H1 (cell line): Measurements from ENCODE around the gene MYBPHL. TPM values are rescaled to one million over a fixed set of nuclear protein-coding genes. Genes with fewer than 3 reads are reported as not detected.

Experiments
- CTCF ChIA-PET: fragments of 300-600 bp; sonication (Branson Sonifier 250); formaldehyde crosslinking; loops from one replicate; lab custom pipeline; 2021; ENCODE audit not compliant: partially characterized antibody; lab: Charles Lee
- POLR2A ChIA-PET: fragments of 300-600 bp; sonication (Branson Sonifier 250); formaldehyde crosslinking; loops from one replicate; lab custom pipeline; 2021; ENCODE audit warnings: inconsistent platforms; ENCODE audit not compliant: partially characterized antibody; lab: Charles Lee
- DNase-seq, 2 experiments: peaks; one replicate each; pipeline versions ENCODE4 v3.0.0 to v3.0.0-alpha.2; 2010 to 2022; ENCODE audit warnings: low spot score in 2 of 2, low read depth in 1 of 2, mixed read lengths in 1 of 2
- FAIRE-seq: peaks from 2 replicates; lab custom pipeline; 2011; peaks lifted over from hg19 to GRCh38; lab: Jason Lieb, UNC
- H2AFZ ChIP-seq: 2 replicates; pipeline ENCODE4 v1.8.1; 2012; ENCODE audit warnings: low read length, inconsistent platforms
- H2AK5ac ChIP-seq: 2 replicates; pipeline ENCODE4 v1.6.1; 2013; ENCODE audit warnings: low read depth, low read length
- H2BK120ac ChIP-seq: replicated peaks from 2 replicates; pipeline ENCODE3; 2013; ENCODE audit warnings: low read depth, low read length, inconsistent platforms
- H2BK12ac ChIP-seq: 2 replicates; pipeline ENCODE4 v1.6.1; 2013; ENCODE audit warnings: low read depth, low read length
- H2BK15ac ChIP-seq: 2 replicates; pipeline ENCODE4 v1.6.1; 2013; ENCODE audit warnings: low read length
- H2BK20ac ChIP-seq: 2 replicates; pipeline ENCODE4 v1.6.1; 2013; ENCODE audit warnings: low read length
- H2BK5ac ChIP-seq: 2 replicates; pipeline ENCODE4 v1.6.1; 2013; ENCODE audit warnings: low read depth, low read length
- H3K14ac ChIP-seq: 2 replicates; pipeline ENCODE4 v1.6.1; 2013; ENCODE audit warnings: inconsistent platforms; ENCODE audit not compliant: insufficient read length
- H3K18ac ChIP-seq: 2 replicates; pipeline ENCODE4 v1.6.1; 2013; ENCODE audit warnings: low read length; ENCODE audit errors: extremely low read depth
- H3K23ac ChIP-seq: 2 replicates; pipeline ENCODE4 v1.6.1; 2013; ENCODE audit warnings: inconsistent platforms; ENCODE audit not compliant: insufficient read length
- H3K23me2 ChIP-seq: 2 replicates; pipeline ENCODE4 v1.6.1; 2013; ENCODE audit warnings: low read depth, low read length
- H3K27ac ChIP-seq: 2 replicates; pipeline ENCODE4 v1.6.1; 2011; ENCODE audit warnings: low read depth, low read length, inconsistent platforms
- H3K27me3 ChIP-seq, 4 experiments: replicated peaks in 1 of 4; 1 replicate in 1 of 4; 2 replicates in 3 of 4; pipeline versions ENCODE4 v1.6.1 to v1.8.1; 2011 to 2013; ENCODE audit warnings: low read length in 3 of 4, mild to moderate bottlenecking in 3 of 4, inconsistent platforms in 2 of 4, mixed read lengths in 2 of 4, moderate library complexity in 1 of 4; ENCODE audit not compliant: control insufficient read depth in 3 of 4, insufficient read depth in 3 of 4; ENCODE audit errors: extremely low read depth in 1 of 4
- H3K36me3 ChIP-seq, 4 experiments: 2 replicates each; pipeline versions ENCODE4 v1.6.1 to v1.8.1; 2011 to 2013; ENCODE audit warnings: mild to moderate bottlenecking in 4 of 4, low read length in 3 of 4, moderate library complexity in 2 of 4, control low read depth in 1 of 4, inconsistent platforms in 1 of 4; ENCODE audit not compliant: insufficient read depth in 4 of 4, control insufficient read depth in 2 of 4
- H3K4ac ChIP-seq: replicated peaks from 2 replicates; pipeline ENCODE3; 2013; ENCODE audit warnings: low read length, low read depth, mixed read lengths, inconsistent platforms; ENCODE audit not compliant: insufficient read length
- H3K4me1 ChIP-seq, 4 experiments: replicated peaks in 1 of 4; 1 replicate in 1 of 4; 2 replicates in 3 of 4; pipeline versions ENCODE4 v1.6.1 to v1.8.1; 2011 to 2013; ENCODE audit warnings: low read length in 3 of 4, inconsistent platforms in 2 of 4, mixed read lengths in 1 of 4; ENCODE audit not compliant: insufficient read depth in 4 of 4, control insufficient read depth in 3 of 4
- H3K4me2 ChIP-seq, 2 experiments: 2 replicates each; pipeline versions ENCODE4 v1.6.1 to v1.8.1; 2011 to 2013; ENCODE audit warnings: low read depth in 2 of 2, low read length in 2 of 2, control low read depth in 1 of 2, inconsistent platforms in 1 of 2, mild to moderate bottlenecking in 1 of 2; ENCODE audit not compliant: insufficient read depth in 1 of 2
- H3K4me3 ChIP-seq, 4 experiments: fragments of 200-600, 300-600 bp in 1 of 4; sonication (generic), shearing (Covaris generic), sonication (Bioruptor Twin) in 1 of 4; 2 replicates each; pipeline versions ENCODE4 v1.5.1 to v1.8.1; 2011 to 2016; ENCODE audit warnings: low read length in 4 of 4, low read depth in 3 of 4, control low read depth in 2 of 4, inconsistent platforms in 2 of 4, mild to moderate bottlenecking in 2 of 4, mixed read lengths in 1 of 4, moderate library complexity in 1 of 4; ENCODE audit not compliant: insufficient read depth in 2 of 4; ENCODE audit errors: extremely low read depth in 1 of 4
- H3K56ac ChIP-seq: replicated peaks from 2 replicates; pipeline ENCODE3; 2013; ENCODE audit warnings: low read depth, mild to moderate bottlenecking, mixed read lengths, low read length, inconsistent platforms; ENCODE audit not compliant: insufficient read length
- H3K79me1 ChIP-seq: 2 replicates; pipeline ENCODE4 v1.6.1; 2013; ENCODE audit warnings: low read depth, low read length, control low read depth
- H3K79me2 ChIP-seq, 2 experiments: 2 replicates each; pipeline versions ENCODE4 v1.6.1 to v1.8.1; 2012 to 2013; ENCODE audit warnings: low read length in 2 of 2, mild to moderate bottlenecking in 2 of 2, inconsistent platforms in 1 of 2; ENCODE audit not compliant: insufficient read depth in 2 of 2, control insufficient read depth in 1 of 2
- H3K9ac ChIP-seq, 4 experiments: replicated peaks in 1 of 4; 1 replicate in 1 of 4; 2 replicates in 3 of 4; pipeline versions ENCODE4 v1.6.1 to v1.8.1; 2011 to 2013; ENCODE audit warnings: low read depth in 3 of 4, low read length in 3 of 4, control low read depth in 2 of 4, mild to moderate bottlenecking in 2 of 4, moderate library complexity in 2 of 4, inconsistent platforms in 1 of 4; ENCODE audit errors: extremely low read depth in 1 of 4
- H3K9me3 ChIP-seq, 2 experiments: 2 replicates each; pipeline versions ENCODE4 v1.6.1 to v1.8.1; 2012 to 2013; ENCODE audit warnings: mild to moderate bottlenecking in 2 of 2, moderate library complexity in 2 of 2, control low read depth in 1 of 2, inconsistent platforms in 1 of 2, low read depth in 1 of 2, low read length in 1 of 2, mixed read lengths in 1 of 2; ENCODE audit not compliant: insufficient read depth in 2 of 2
- H4K20me1 ChIP-seq, 2 experiments: replicated peaks in 1 of 2; 2 replicates each; pipeline versions ENCODE3 to v1.8.1; 2011 to 2013; ENCODE audit warnings: inconsistent platforms in 2 of 2, low read length in 2 of 2, mild to moderate bottlenecking in 1 of 2; ENCODE audit not compliant: insufficient read depth in 2 of 2, control insufficient read depth in 1 of 2
- H4K5ac ChIP-seq: 2 replicates; pipeline ENCODE4 v1.6.1; 2013; ENCODE audit warnings: low read length, low read depth, mixed read lengths, inconsistent platforms; ENCODE audit not compliant: insufficient read length
- H4K8ac ChIP-seq: 2 replicates; pipeline ENCODE4 v1.8.0; 2013; ENCODE audit warnings: mild to moderate bottlenecking, moderate library complexity, low read length, inconsistent platforms; ENCODE audit not compliant: insufficient read depth; ENCODE audit errors: extremely low read depth
- H4K91ac ChIP-seq: replicated peaks from 2 replicates; pipeline ENCODE3; 2013; ENCODE audit warnings: low read length, mixed read lengths, inconsistent platforms; ENCODE audit not compliant: insufficient read length
- BCL11A ChIP-seq, 2 experiments: IDR thresholded peaks; one replicate each; pipeline ENCODE4 v1.6.1; 2011; ENCODE audit warnings: low read depth in 2 of 2, low read length in 2 of 2, mild to moderate bottlenecking in 2 of 2
- CHD2 ChIP-seq: IDR thresholded peaks from 2 replicates; pipeline ENCODE4 v1.6.1; 2012; ENCODE audit warnings: low read length, improper control_type of control experiment
- EP300 ChIP-seq, 2 experiments: IDR thresholded peaks; 1 replicate in 1 of 2; 2 replicates in 1 of 2; pipeline ENCODE4 v1.6.1; 2011 to 2012; ENCODE audit warnings: low read depth in 2 of 2, low read length in 2 of 2, mild to moderate bottlenecking in 2 of 2, borderline replicate concordance in 1 of 2, inconsistent platforms in 1 of 2, moderate library complexity in 1 of 2
- HDAC2 ChIP-seq, 2 experiments: fragments of 300-600 bp in 1 of 2; sonication (generic) in 1 of 2; IDR thresholded peaks; 2 replicates each; pipeline ENCODE4 v1.6.1; 2011 to 2012; ENCODE audit warnings: low read depth in 2 of 2, low read length in 2 of 2, mild to moderate bottlenecking in 2 of 2, moderate library complexity in 2 of 2, borderline replicate concordance in 1 of 2, inconsistent platforms in 1 of 2
- PHF8 ChIP-seq: fragments of 200-600 bp; sonication (generic); conservative IDR thresholded peaks from 2 replicates; pipeline ENCODE4 v1.7.1; 2012; ENCODE audit warnings: low read depth, mild to moderate bottlenecking, inconsistent platforms, low read length, moderate library complexity
- POU5F1 ChIP-seq: IDR thresholded peaks from 2 replicates; pipeline ENCODE4 v1.6.1; 2011; ENCODE audit warnings: low read depth, mild to moderate bottlenecking, low read length, moderate library complexity
- RNF2 ChIP-seq: fragments of 200-900, 300-1000 bp; sonication (generic); IDR thresholded peaks from 2 replicates; pipeline ENCODE4 v1.7.1; 2016; ENCODE audit warnings: borderline replicate concordance, low read depth, mild to moderate bottlenecking, antibody characterized with exemption, low read length; ENCODE audit not compliant: poor library complexity, severe bottlenecking; ENCODE audit errors: missing control alignments
- SAP30 ChIP-seq: fragments of 300-600 bp; sonication (generic); IDR thresholded peaks from 2 replicates; pipeline ENCODE4 v1.7.1; 2012; ENCODE audit warnings: low read length, moderate library complexity, mild to moderate bottlenecking, inconsistent platforms; ENCODE audit not compliant: insufficient read depth, insufficient replicate concordance
- SP2 ChIP-seq: IDR thresholded peaks from 2 replicates; pipeline ENCODE4 v1.6.1; 2012; ENCODE audit warnings: mild to moderate bottlenecking, low read length, inconsistent platforms
- TCF12 ChIP-seq: IDR thresholded peaks from 2 replicates; pipeline ENCODE4 v1.6.1; 2011; ENCODE audit warnings: low read depth, mild to moderate bottlenecking, low read length
- TEAD4 ChIP-seq: IDR thresholded peaks from 2 replicates; pipeline ENCODE4 v1.6.1; 2012; ENCODE audit warnings: low read depth, low read length, inconsistent platforms, mixed read lengths
- USF2 ChIP-seq: IDR thresholded peaks from 2 replicates; pipeline ENCODE4 v1.6.1; 2011; ENCODE audit warnings: low read length, improper control_type of control experiment
- WGBS, 2 experiments: shearing (Covaris generic) in 1 of 2; methylation state at CpG; one replicate each; pipeline versions ENCODE4 v1.1.6 to v1.1.7; 2013 to 2015; ENCODE audit warnings: low lambda C conversion rate in 2 of 2, mixed read lengths in 2 of 2, inconsistent platforms in 1 of 2, low coverage in 1 of 2, missing lambda C conversion rate in 1 of 2; ENCODE audit not compliant: insufficient replicate concordance in 2 of 2, insufficient coverage in 1 of 2, insufficient read length in 1 of 2; ENCODE audit errors: extremely low coverage in 1 of 2, missing lambda C conversion rate in 1 of 2; 5-methylcytosine and 5-hydroxymethylcytosine counted together
- polyA plus RNA-seq, 7 experiments: library from polyadenylated mRNA; depleted of rRNA in 3 of 7; stranded (reverse) in 5 of 7; unstranded in 2 of 7; fragments of >200 nt in 5 of 7; fragments of 200-250 nt in 2 of 7; gene quantifications; 1 replicate in 5 of 7; 2 replicates in 1 of 7; 4 replicates in 1 of 7; pipeline versions ENCODE4 v1.2.1 to v1.2.3, GENCODE V29; 2011 to 2013; ENCODE audit warnings: missing spikeins in 2 of 7, mixed read lengths in 2 of 7
- total RNA-seq: library from RNA; stranded (reverse); fragmentation: NEBNext Ultra II Directional; extraction: Animal tissue kit (Norgen Biotek cat#: 25700); gene quantifications from 2 replicates; pipeline ENCODE4 v1.2.1, GENCODE V29; 2021

MYBPHL gene
- total and polyA plus RNA-seq, 2 of the 8 experiments (the other 6 are each of a cell fraction or from before 2014, with no cell fraction given), result 0.24 to 0.30 TPM

DNA sequence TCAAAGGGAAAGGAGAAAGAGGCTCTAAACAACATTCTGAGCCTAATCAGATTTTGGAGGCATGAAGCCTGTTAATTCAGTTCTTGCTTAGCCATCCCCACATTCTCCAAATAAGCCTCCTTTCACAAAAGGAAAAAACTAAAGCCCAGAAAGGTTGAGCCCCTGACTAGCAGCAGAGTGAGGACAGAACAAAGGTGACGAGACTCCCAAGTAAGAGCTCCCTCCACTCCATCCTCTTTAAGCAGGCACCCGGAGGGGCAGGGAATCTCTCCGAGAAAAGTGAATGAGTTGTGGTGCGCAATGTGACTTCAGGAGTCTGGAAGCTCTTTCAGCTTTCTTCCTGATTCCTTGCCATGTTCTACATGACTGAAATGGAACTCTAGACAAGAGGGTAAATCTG is 43.4 kb upstream of the MYBPHL start:
- no peak overlapping the region for H3K27ac ChIP-seq
- no peak overlapping the region for H3K4me2 ChIP-seq
- H3K18ac ChIP-seq, result no peak overlapping the region
- no peak overlapping the region for H4K91ac ChIP-seq
- H2BK20ac ChIP-seq, result no peak overlapping the region
- POLR2A ChIA-PET, result interaction anchor here (0.6 kb wide), 1 partner anchor 37 kb away, joined by 3 read pairs; no protein-coding TSS in a partner anchor
- no peak overlapping the region for H3K9ac ChIP-seq
- no peak overlapping the region for H4K5ac ChIP-seq
- H3K14ac ChIP-seq, result no peak overlapping the region
- H3K79me2 ChIP-seq, result no peaks in the 10 kb centered on the region
- no peaks in the 10 kb centered on the region for H3K27me3 ChIP-seq
- no peak overlapping the region for H3K23ac ChIP-seq
- WGBS, 2 experiments, result 94% methylated on average over 4 of the region's 4 CpGs; no CpG with 5 or more reads in 1 of the 2 experiments
- no peaks in the 10 kb centered on the region for H4K20me1 ChIP-seq
- H3K23me2 ChIP-seq, result no peaks in the 10 kb centered on the region
- no peak overlapping the region for H2BK12ac ChIP-seq
- peaks cover 0 to 2% (median under 1%) of the 10 kb centered on the region in 4 experiments; a peak in 3 of 7 replicates for H3K4me1 ChIP-seq
- DNase-seq (no peak), FAIRE-seq (no peak)
- H4K8ac ChIP-seq, result no peak overlapping the region
- no peaks in the 10 kb centered on the region for H3K79me1 ChIP-seq
- no peak overlapping the region for H2BK15ac ChIP-seq
- H3K4me3 ChIP-seq, result no peak overlapping the region
- H3K9me3 ChIP-seq, result no peaks in the 10 kb centered on the region
- H2BK120ac ChIP-seq, result no peak overlapping the region
- H2AFZ ChIP-seq, result no peak overlapping the region
- CTCF ChIA-PET, result interaction anchor here (1.0 to 3.1 kb wide), 7 partner anchors 9 to 72 kb away, joined by 3 to 9 read pairs (median 4); partner anchors contain the start of gene SORT1
- H2BK5ac ChIP-seq, result no peak overlapping the region
- no peak overlapping the region for H3K4ac ChIP-seq
- no peak overlapping the region for H3K56ac ChIP-seq
- no peak overlapping the region for H2AK5ac ChIP-seq
- H3K36me3 ChIP-seq, result peaks cover 4 to 50% (median 18%) of the 10 kb centered on the region in 4 experiments; a peak in 7 of 8 replicates
- no peak for TF ChIP-seq HDAC2 (IDR thresholded peaks at IDR 0.05; ENCODE audit: borderline replicate concordance in 1 of 2, low read depth in 2 of 2, low read length in 2 of 2)
- no peak for TF ChIP-seq RNF2
- no peak for TF ChIP-seq TEAD4
- no peak for TF ChIP-seq SP2
- no peak for TF ChIP-seq PHF8
- TF ChIP-seq EP300 (IDR thresholded peaks at IDR 0.05; ENCODE audit: borderline replicate concordance in 1 of 2, low read depth in 2 of 2, low read length in 2 of 2), result no peak
- no peak for TF ChIP-seq POU5F1
- no peak for TF ChIP-seq TCF12
- no peak for TF ChIP-seq USF2
- TF ChIP-seq BCL11A (IDR thresholded peaks at IDR 0.05; ENCODE audit: low read depth in 2 of 2, low read length in 2 of 2), result no peak
- TF ChIP-seq SAP30, result no peak
- no peak for TF ChIP-seq CHD2
